NCI-H2081 treated with DMSO at 0.1 percent for 48 hours (cell line): ENCODE measurements around the gene FTL.

ENCODE experiments used
- DNase-seq: peaks from one replicate; lab custom pipeline; 2025; lab: John Stamatoyannopoulos, UW

Gene FTL

GRCh38 chr19:48966541-48967345, 1.6 kb downstream of the FTL start:
- DNase-seq, result no peak

- DNase-seq, result no peak
Observed at GRCh38 chr19:48967346-48968178, 2.5 kb downstream of the FTL start.

GRCh38 chr19:48968179-48968661, 3.1 kb downstream of the FTL start:
- no peak for DNase-seq

- no peak for DNase-seq
Observed at GRCh38 chr19:48968813-48969218, 3.7 kb downstream of the FTL start.

- DNase-seq, result no peak
Observed at GRCh38 chr19:48969276-48970138, 4.4 kb downstream of the FTL start.

GRCh38 chr19:48970139-48970766, 5.1 kb downstream of the FTL start:
- no peak for DNase-seq

GRCh38 chr19:48970923-48971395, 5.8 kb downstream of the FTL start:
- no peak for DNase-seq

- DNase-seq, result no peak
Observed at GRCh38 chr19:48975947-48976847, 11.1 kb downstream of the FTL start.

- DNase-seq, result no peak
Observed at GRCh38 chr19:48977061-48977460, 12.0 kb downstream of the FTL start.

GRCh38 chr19:48982280-48982679, 17.2 kb downstream of the FTL start:
- DNase-seq, result no peak

GRCh38 chr19:48985711-48986110, 20.6 kb downstream of the FTL start:
- no peak for DNase-seq

GRCh38 chr19:48986211-48986610, 21.1 kb downstream of the FTL start:
- no peak for DNase-seq

- no peak for DNase-seq
Observed at GRCh38 chr19:48987323-48987722, 22.2 kb downstream of the FTL start.

- DNase-seq, result no peak
Observed at GRCh38 chr19:48988286-48988685, 23.2 kb downstream of the FTL start.

- no peak for DNase-seq
Observed at GRCh38 chr19:48988860-48989259, 23.8 kb downstream of the FTL start.

GRCh38 chr19:48989701-48990291, 24.7 kb downstream of the FTL start:
- DNase-seq, result no peak

- DNase-seq, result no peak
Observed at GRCh38 chr19:48990400-48990799, 25.3 kb downstream of the FTL start.

GRCh38 chr19:48991011-48991609, 26.0 kb downstream of the FTL start:
- no peak for DNase-seq

- no peak for DNase-seq
Observed at GRCh38 chr19:48991873-48992580, 26.9 kb downstream of the FTL start.
